Right atrium auricular region (tissue), 2 donors: ENCODE data around the gene SUGCT. TPM values are rescaled to one million over a fixed set of nuclear protein-coding genes. Genes with fewer than 3 reads are reported as not detected.

ENCODE experiments used
- DNase-seq: peaks from one replicate; pipeline ENCODE4 v3.0.0-alpha.2; 2019; ENCODE audit warnings: low spot score
- H3K27ac ChIP-seq, 2 donors: fragments of 200-600 bp; sonication (generic); 1 replicate in 1 of 2; 2 replicates in 1 of 2; pipeline ENCODE4 v1.5.1; 2016 to 2019
- H3K27me3 ChIP-seq, 2 donors: fragments of 200-600 bp; sonication (generic); one replicate each; pipeline versions ENCODE4 v1.5.1 to v1.6.0; 2017 to 2019
- H3K36me3 ChIP-seq: fragments of 200-600 bp; sonication (generic); one replicate; pipeline ENCODE4 v1.5.1; 2016
- H3K4me1 ChIP-seq, 2 donors: fragments of 200-600 bp; sonication (generic); one replicate each; pipeline versions ENCODE4 v1.5.1 to v1.6.0; 2017 to 2019
- H3K4me3 ChIP-seq, 2 donors: fragments of 200-600 bp; sonication (generic); 1 replicate in 1 of 2; 2 replicates in 1 of 2; pipeline ENCODE4 v1.5.1; 2017 to 2019; ENCODE audit warnings: mild to moderate bottlenecking in 1 of 2, moderate library complexity in 1 of 2
- H3K9me3 ChIP-seq, 2 donors: fragments of 200-600 bp; sonication (generic); one replicate each; pipeline ENCODE4 v1.5.1; 2019
- total RNA-seq, 2 donors: library from RNA; depleted of rRNA; stranded (reverse); fragments of >200 nt; gene quantifications; one replicate each; pipeline ENCODE4 v1.1.0, GENCODE V29; 2016
- TF ChIP-seq, protein P1 (sequence below), 2 donors: fragments of 200-600 bp; sonication (generic); IDR thresholded peaks; one replicate each; pipeline ENCODE4 v1.5.1; 2019; ENCODE audit warnings: antibody characterized with exemption in 2 of 2

Gene SUGCT
- total RNA-seq, 2 donors from 2014 or later, result 2.6 to 5.4 TPM

DNA sequence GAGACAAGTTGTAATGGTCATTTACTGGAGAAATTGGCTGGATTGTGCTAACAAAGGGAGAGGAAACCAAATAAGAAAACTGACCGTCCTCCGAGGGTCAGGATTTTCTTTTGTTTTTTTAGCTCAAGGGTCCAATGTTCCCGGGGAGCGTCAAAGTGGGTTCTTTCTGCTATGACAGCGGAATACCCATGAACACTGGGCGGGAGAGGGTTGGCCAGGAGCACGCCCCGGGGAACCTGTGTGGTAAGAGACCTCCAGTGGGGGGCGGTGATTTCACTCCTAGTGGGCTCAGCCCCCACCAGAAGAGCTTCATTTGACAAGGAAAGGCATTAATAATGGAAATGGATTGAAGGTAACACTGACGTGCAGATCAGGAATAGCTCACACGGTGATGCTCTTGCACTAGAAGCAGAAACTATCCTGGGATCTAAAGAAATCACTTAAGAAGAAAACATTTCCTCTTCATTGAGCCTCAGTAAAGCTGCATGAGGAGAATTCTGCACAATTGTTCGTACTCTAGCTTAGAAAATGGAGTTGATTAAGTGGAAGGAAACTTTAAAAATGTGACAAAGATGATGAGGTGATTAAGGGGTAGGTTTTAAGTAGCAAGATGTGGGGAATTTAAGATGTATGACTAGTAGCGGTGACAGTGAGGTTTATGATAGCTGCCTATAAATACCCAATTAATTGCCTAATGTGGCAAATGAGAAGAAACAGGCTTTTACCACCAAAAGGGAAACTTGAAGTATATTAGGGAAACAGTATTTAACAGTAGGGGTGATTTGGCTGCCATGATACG, 627.2 kb downstream of the SUGCT start:
- DNase-seq, result no peak
- Histone ChIP-seq H3K27me3 (no peaks in the 10 kb centered on the region), H3K9me3 (no peaks in the 10 kb centered on the region), H3K4me3 (no peak overlapping the region), H3K36me3 (no peaks in the 10 kb centered on the region), H3K4me1 (no peaks in the 10 kb centered on the region), H3K27ac (no peak overlapping the region)
- TF ChIP-seq, protein P1, sequence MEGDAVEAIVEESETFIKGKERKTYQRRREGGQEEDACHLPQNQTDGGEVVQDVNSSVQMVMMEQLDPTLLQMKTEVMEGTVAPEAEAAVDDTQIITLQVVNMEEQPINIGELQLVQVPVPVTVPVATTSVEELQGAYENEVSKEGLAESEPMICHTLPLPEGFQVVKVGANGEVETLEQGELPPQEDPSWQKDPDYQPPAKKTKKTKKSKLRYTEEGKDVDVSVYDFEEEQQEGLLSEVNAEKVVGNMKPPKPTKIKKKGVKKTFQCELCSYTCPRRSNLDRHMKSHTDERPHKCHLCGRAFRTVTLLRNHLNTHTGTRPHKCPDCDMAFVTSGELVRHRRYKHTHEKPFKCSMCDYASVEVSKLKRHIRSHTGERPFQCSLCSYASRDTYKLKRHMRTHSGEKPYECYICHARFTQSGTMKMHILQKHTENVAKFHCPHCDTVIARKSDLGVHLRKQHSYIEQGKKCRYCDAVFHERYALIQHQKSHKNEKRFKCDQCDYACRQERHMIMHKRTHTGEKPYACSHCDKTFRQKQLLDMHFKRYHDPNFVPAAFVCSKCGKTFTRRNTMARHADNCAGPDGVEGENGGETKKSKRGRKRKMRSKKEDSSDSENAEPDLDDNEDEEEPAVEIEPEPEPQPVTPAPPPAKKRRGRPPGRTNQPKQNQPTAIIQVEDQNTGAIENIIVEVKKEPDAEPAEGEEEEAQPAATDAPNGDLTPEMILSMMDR (IDR thresholded peaks at IDR 0.05), result no peak

DNA sequence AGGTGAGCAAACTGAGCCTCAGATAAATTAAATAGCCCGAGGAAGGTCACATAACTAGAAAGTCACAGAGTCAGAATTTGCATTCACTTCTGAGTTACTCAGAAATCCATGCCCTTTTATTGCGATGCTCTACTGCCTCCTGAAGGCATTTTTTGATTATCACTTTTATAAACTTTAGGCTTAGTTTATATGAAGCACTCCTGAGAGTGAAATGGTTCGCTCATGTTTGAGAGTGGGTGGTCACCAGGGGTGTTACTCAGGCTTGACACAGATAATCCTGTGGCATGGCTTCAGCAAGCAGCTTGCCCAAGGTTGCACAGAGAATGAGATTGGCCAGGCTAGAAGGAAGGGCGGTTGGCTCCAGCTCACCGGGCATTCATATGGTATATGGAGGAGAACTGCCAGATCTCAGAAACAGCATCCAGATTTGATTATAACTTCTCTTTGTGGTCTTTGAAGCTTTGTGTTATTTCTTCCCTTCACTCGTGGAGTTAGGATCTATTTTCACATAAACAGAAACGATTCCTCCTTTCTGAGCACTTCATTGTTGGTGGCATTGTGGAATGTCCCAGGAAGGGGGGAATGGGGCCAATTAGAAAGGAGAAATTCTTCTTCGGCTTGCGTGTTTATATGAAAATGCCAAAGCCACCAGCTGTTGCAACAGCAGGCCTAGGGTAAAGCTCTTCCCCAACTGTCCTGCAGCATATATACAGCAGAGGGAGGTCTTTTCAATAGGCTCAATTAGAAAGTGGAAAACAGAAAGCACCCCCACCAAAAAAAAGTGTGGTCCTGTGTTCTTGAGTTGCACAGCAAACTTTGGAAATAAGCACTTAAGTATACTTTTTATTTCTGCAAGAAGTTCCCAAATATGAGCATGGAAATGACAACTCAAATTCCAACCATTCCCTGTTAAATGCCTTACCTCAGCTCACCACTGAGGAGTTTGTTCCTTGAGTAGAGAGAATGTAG, 628.8 kb downstream of the SUGCT start:
- Histone ChIP-seq H3K4me1 (no peaks in the 10 kb centered on the region), H3K27me3 (no peaks in the 10 kb centered on the region), H3K9me3 (no peaks in the 10 kb centered on the region), H3K27ac (no peak overlapping the region), H3K36me3 (no peaks in the 10 kb centered on the region), H3K4me3 (no peak overlapping the region)
- TF ChIP-seq, protein P1 (IDR thresholded peaks at IDR 0.05), result no peak
- DNase-seq, result no peak

DNA sequence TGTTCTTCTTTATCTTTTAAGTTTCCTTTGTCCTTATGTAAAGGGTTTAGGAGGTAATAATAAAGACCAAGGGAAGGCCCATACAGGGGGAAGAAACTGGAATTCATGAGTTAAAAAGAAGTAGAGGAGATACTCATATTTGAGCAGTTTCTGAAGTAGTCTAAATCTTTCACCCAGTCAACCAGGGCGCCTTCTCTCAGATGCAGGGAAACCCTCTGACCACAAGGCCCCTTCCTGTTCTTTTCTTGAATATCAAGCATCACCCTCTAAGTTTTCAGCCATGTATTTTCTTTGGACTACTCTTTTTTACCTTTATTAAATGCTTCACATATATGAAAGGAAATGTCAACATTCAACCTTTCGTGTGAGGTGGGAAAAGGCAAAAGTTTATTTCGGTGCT, 630.8 kb downstream of the SUGCT start:
- DNase-seq, result no peak
- H3K4me3 ChIP-seq, result no peak overlapping the region
- TF ChIP-seq, protein P1 (IDR thresholded peaks at IDR 0.05), result no peak
- H3K4me1 ChIP-seq, result no peaks in the 10 kb centered on the region
- H3K36me3 ChIP-seq, result no peaks in the 10 kb centered on the region
- H3K9me3 ChIP-seq, result no peaks in the 10 kb centered on the region
- H3K27me3 ChIP-seq, result no peaks in the 10 kb centered on the region
- no peak overlapping the region for H3K27ac ChIP-seq

DNA sequence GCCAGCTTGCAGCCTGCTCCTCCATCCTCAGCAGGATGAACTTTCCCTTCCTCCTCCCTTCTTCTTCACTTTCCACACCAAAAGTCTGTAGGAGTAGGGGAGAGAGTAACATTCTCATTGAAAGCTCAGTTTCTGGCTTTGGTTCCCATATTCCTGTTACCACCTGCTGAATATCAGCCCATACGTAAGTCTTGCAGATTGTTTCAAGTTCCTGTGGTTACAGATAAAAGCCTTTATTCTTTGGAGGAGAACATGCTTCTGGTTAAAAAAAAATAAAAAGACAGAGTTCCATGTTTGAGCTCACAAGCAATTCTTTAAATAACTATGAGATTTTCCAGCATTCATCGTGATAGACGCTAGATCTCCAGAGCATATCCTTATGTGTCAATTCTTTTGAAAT, 637.3 kb downstream of the SUGCT start:
- Histone ChIP-seq H3K9me3 (no peaks in the 10 kb centered on the region), H3K27me3 (no peaks in the 10 kb centered on the region), H3K4me3 (no peak overlapping the region), H3K4me1 (no peaks in the 10 kb centered on the region), H3K27ac (no peak overlapping the region), H3K36me3 (no peaks in the 10 kb centered on the region)
- no peak for DNase-seq
- TF ChIP-seq, protein P1 (IDR thresholded peaks at IDR 0.05), result no peak

DNA sequence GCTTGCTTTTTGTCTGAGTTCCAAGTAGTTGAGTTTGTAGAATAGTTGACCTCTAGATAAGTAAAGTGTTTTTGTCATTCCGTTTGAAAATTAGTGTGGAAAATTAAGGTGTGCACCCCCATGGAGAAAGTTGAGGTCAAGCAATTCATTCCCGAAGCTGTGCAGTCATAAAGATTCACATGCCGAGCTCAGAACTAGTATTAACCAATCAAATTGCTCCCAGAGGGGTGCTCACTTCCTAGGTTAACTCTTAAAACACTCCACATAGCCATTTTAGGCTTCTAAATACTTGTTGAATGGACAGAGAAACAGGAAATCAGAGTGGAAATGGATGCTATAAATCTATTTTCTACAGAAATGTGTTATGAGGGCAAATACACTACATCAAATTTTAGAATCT, 638.9 kb downstream of the SUGCT start:
- no peaks in the 10 kb centered on the region for H3K9me3 ChIP-seq
- no peaks in the 10 kb centered on the region for H3K36me3 ChIP-seq
- TF ChIP-seq, protein P1 (IDR thresholded peaks at IDR 0.05), result no peak
- DNase-seq, result no peak
- no peaks in the 10 kb centered on the region for H3K27me3 ChIP-seq
- H3K27ac ChIP-seq, result no peak overlapping the region
- H3K4me3 ChIP-seq, result no peak overlapping the region
- H3K4me1 ChIP-seq, result no peaks in the 10 kb centered on the region
